NCI-H2107 treated with DMSO at 0.1 percent for 48 hours (cell line): ENCODE measurements around the gene KLHL35.

Source experiments
- DNase-seq: peaks from one replicate; lab custom pipeline; 2025; ENCODE audit not compliant: unreplicated experiment; lab: John Stamatoyannopoulos, UW

The KLHL35 gene

GRCh38 chr11:75442161-75442885 is 9.3 kb upstream of the KLHL35 start:
- DNase-seq, result no peak

- no peak for DNase-seq
Observed at GRCh38 chr11:75441804-75442132, 8.8 kb upstream of the KLHL35 start.

GRCh38 chr11:75440960-75441803 is 8.2 kb upstream of the KLHL35 start:
- DNase-seq, result no peak

- no peak for DNase-seq
Observed at GRCh38 chr11:75439495-75440120, 6.6 kb upstream of the KLHL35 start.

GRCh38 chr11:75439026-75439425 is 6.0 kb upstream of the KLHL35 start:
- DNase-seq, result no peak

- no peak for DNase-seq
Observed at GRCh38 chr11:75437966-75438659, 5.1 kb upstream of the KLHL35 start.

GRCh38 chr11:75436806-75437205 is 3.8 kb upstream of the KLHL35 start:
- DNase-seq, result no peak

GRCh38 chr11:75435571-75435925 is 2.5 kb upstream of the KLHL35 start:
- DNase-seq, result no peak

GRCh38 chr11:75434886-75435570 is 2.0 kb upstream of the KLHL35 start:
- DNase-seq, result no peak

GRCh38 chr11:75434051-75434450 is 1.0 kb upstream of the KLHL35 start:
- DNase-seq, result no peak

- DNase-seq, result no peak
Observed at GRCh38 chr11:75433443-75433842, 440 bp upstream of the KLHL35 start.

GRCh38 chr11:75431533-75432525 is 1.2 kb downstream of the KLHL35 start:
- no peak for DNase-seq

- no peak for DNase-seq
Observed at GRCh38 chr11:75430714-75431532, 2.1 kb downstream of the KLHL35 start.

GRCh38 chr11:75429902-75430713 is 2.9 kb downstream of the KLHL35 start:
- DNase-seq, result no peak

- DNase-seq, result no peak
Observed at GRCh38 chr11:75429641-75429901, 3.4 kb downstream of the KLHL35 start.

GRCh38 chr11:75428989-75429640 is 3.9 kb downstream of the KLHL35 start:
- no peak for DNase-seq

GRCh38 chr11:75428281-75428724 is 4.7 kb downstream of the KLHL35 start:
- no peak for DNase-seq

GRCh38 chr11:75427181-75427580 is 5.8 kb downstream of the KLHL35 start:
- no peak for DNase-seq
